GM12878 (cell line): ENCODE data around the gene PLA2G4A. TPM values are rescaled to one million over a fixed set of nuclear protein-coding genes. Genes with fewer than 3 reads are reported as not detected.

Experiments
- ATAC-seq: fragments of 200-7000 bp; cut with Tn5 transposase; 3 replicates; pipeline ENCODE4 v1.9.1; 2020; ENCODE audit warnings: mild to moderate bottlenecking, moderate library complexity
- BruUV-seq: library from RNA; stranded (reverse); fragments of 400-500 nt; replicated peaks from 2 replicates; lab custom pipeline; 2021; lab: Mats Ljungman, UMichigan
- CTCF ChIA-PET: fragments of 300-600 bp; sonication (Branson Sonifier 250); formaldehyde crosslinking; extraction: SDS; loops from one replicate; lab custom pipeline; 2021; ENCODE audit warnings: inconsistent platforms; lab: Yijun Ruan, JAX
- POLR2A ChIA-PET: fragments of 350-600 bp; formaldehyde crosslinking; extraction: SDS; loops from one replicate; lab custom pipeline; 2021; ENCODE audit warnings: inconsistent platforms; lab: Charles Lee
- RAD21 ChIA-PET: fragments of 300-600 bp; sonication (Branson Sonifier 250); formaldehyde crosslinking; loops from one replicate; lab custom pipeline; 2023; ENCODE audit warnings: antibody characterized with exemption; ENCODE audit not compliant: unreplicated experiment; lab: Charles Lee
- SMC1A ChIA-PET: fragments of 300-600 bp; sonication (Branson Sonifier 250); formaldehyde crosslinking; loops from one replicate; lab custom pipeline; 2023; ENCODE audit not compliant: unreplicated experiment, uncharacterized antibody; lab: Charles Lee
- DNase-seq: peaks from one replicate; pipeline ENCODE4 v3.0.0-alpha.2; 2011; ENCODE audit warnings: low read depth, low spot score
- FAIRE-seq: peaks from 3 replicates; lab custom pipeline; 2011; peaks lifted over from hg19 to GRCh38; lab: Jason Lieb, UNC
- H2AFZ ChIP-seq: 2 replicates; pipeline ENCODE4 v1.6.0; 2011; ENCODE audit warnings: low read depth, low read length, control low read depth; ENCODE audit not compliant: control insufficient read depth
- H3K27ac ChIP-seq: 2 replicates; pipeline ENCODE4 v1.5.1; 2011; ENCODE audit warnings: control low read depth; ENCODE audit not compliant: control insufficient read depth, insufficient read depth
- H3K27me3 ChIP-seq, 2 experiments: replicated peaks in 1 of 2; 2 replicates each; pipeline versions ENCODE4 v1.6.0 to v1.6.1; 2011; ENCODE audit warnings: low read length in 1 of 2; ENCODE audit not compliant: control insufficient read depth in 2 of 2, insufficient read depth in 2 of 2
- H3K36me3 ChIP-seq, 2 experiments: 2 replicates each; pipeline ENCODE4 v1.5.1; 2011; ENCODE audit warnings: low read length in 1 of 2; ENCODE audit not compliant: control insufficient read depth in 2 of 2, insufficient read depth in 2 of 2
- H3K4me1 ChIP-seq: 2 replicates; pipeline ENCODE4 v1.6.1; 2011; ENCODE audit warnings: mild to moderate bottlenecking, low read length, moderate library complexity, mixed read lengths; ENCODE audit not compliant: control insufficient read depth, insufficient read depth
- H3K4me2 ChIP-seq: 2 replicates; pipeline ENCODE4 v1.6.0; 2011; ENCODE audit warnings: control low read depth; ENCODE audit not compliant: control insufficient read depth, insufficient read depth
- H3K4me3 ChIP-seq: fragments of 200-600 bp; sonication (generic); 2 replicates; pipeline ENCODE4 v1.5.1; 2016
- H3K79me2 ChIP-seq: 2 replicates; pipeline ENCODE4 v1.6.0; 2011; ENCODE audit warnings: low read length; ENCODE audit not compliant: control insufficient read depth, insufficient read depth
- H3K9ac ChIP-seq: 2 replicates; pipeline ENCODE4 v1.8.0; 2011; ENCODE audit warnings: low read length, control low read depth, mixed read lengths; ENCODE audit not compliant: control insufficient read depth, insufficient read depth
- H3K9me3 ChIP-seq: replicated peaks from 3 replicates; pipeline ENCODE4 v1.5.1; 2011; ENCODE audit warnings: mild to moderate bottlenecking, low read length; ENCODE audit not compliant: control insufficient read depth, insufficient read depth
- H4K20me1 ChIP-seq: 2 replicates; pipeline ENCODE4 v1.6.0; 2011; ENCODE audit not compliant: control insufficient read depth, insufficient read depth
- CBFB ChIP-seq: IDR thresholded peaks from 2 replicates; pipeline ENCODE4 v1.6.1; 2016; ENCODE audit warnings: antibody characterized with exemption, low read depth
- CREB1 ChIP-seq: IDR thresholded peaks from 2 replicates; pipeline ENCODE4 v1.6.1; 2012; ENCODE audit warnings: low read depth, mild to moderate bottlenecking, inconsistent platforms
- MYC ChIP-seq: IDR thresholded peaks from 2 replicates; pipeline ENCODE4 v1.6.1; 2011; ENCODE audit warnings: mild to moderate bottlenecking, low read length, moderate library complexity, inconsistent platforms; ENCODE audit not compliant: insufficient read depth, insufficient replicate concordance, insufficient read length, severe bottlenecking
- NBN ChIP-seq: fragments of 450-650 bp; IDR thresholded peaks from 2 replicates; pipeline ENCODE4 v1.6.1; 2016
- NRF1 ChIP-seq: conservative IDR thresholded peaks from 2 replicates; pipeline ENCODE4 v1.6.1; 2011; ENCODE audit warnings: mild to moderate bottlenecking, low read depth, low read length, improper control_type of control experiment
- PML ChIP-seq: IDR thresholded peaks from 2 replicates; pipeline ENCODE4 v1.6.1; 2012; ENCODE audit warnings: low read length, inconsistent platforms
- POLR2AphosphoS5 ChIP-seq: IDR thresholded peaks from 2 replicates; pipeline ENCODE4 v1.6.1; 2011; ENCODE audit warnings: mild to moderate bottlenecking, low read length, inconsistent platforms
- RAD51 ChIP-seq: fragments of 450-650 bp; IDR thresholded peaks from 2 replicates; pipeline ENCODE4 v1.6.1; 2016; ENCODE audit warnings: moderate library complexity, mild to moderate bottlenecking, inconsistent platforms
- SREBF2 ChIP-seq: IDR thresholded peaks from 2 replicates; pipeline ENCODE4 v1.6.1; 2012; ENCODE audit warnings: mild to moderate bottlenecking, low read length
- STAT3 ChIP-seq: IDR thresholded peaks from 2 replicates; pipeline ENCODE4 v1.6.1; 2011; ENCODE audit warnings: low read depth, low read length, improper control_type of control experiment
- TCF12 ChIP-seq: IDR thresholded peaks from 2 replicates; pipeline ENCODE4 v1.6.1; 2011; ENCODE audit warnings: low read depth, mild to moderate bottlenecking, low read length
- YY1 ChIP-seq: IDR thresholded peaks from 2 replicates; pipeline ENCODE4 v1.6.1; 2011; ENCODE audit warnings: low read depth, mild to moderate bottlenecking, low read length
- WGBS: methylation state at CpG from one replicate; pipeline ENCODE4 v1.1.6; 2016; ENCODE audit warnings: low lambda C conversion rate; ENCODE audit not compliant: insufficient replicate concordance, insufficient coverage; ENCODE audit errors: missing lambda C conversion rate; 5-methylcytosine and 5-hydroxymethylcytosine counted together
- in situ Hi-C: fragments of 300-500 bp; cut with MboI; formaldehyde crosslinking; loops from 9 replicates; pipeline ENCODE4 v1.14.3; 2018; ENCODE audit warnings: mixed read lengths
- intact Hi-C: fragments of 100-400 bp; cut with micrococcal nuclease; formaldehyde crosslinking; loops from one replicate; pipeline ENCODE4 v1.14.2; 2022; ENCODE audit not compliant: unreplicated experiment
- polyA plus RNA-seq, 11 experiments: library from polyadenylated mRNA; depleted of rRNA in 4 of 11; unstranded in 6 of 11; stranded (reverse) in 5 of 11; fragments of >200 nt; fragmentation: Nextera tagmentation in 4 of 11; fragmentation: Illumina TruSeq in 1 of 11; extraction: Ambion mirVana in 4 of 11; extraction: Trizol in 1 of 11; gene quantifications; 1 replicate in 1 of 11; 2 replicates in 10 of 11; pipeline versions ENCODE4 v1.2.1 to v1.2.3, GENCODE V29; 2011 to 2016; ENCODE audit warnings: inconsistent platforms in 2 of 11, missing spikeins in 2 of 11, low read depth in 1 of 11
- total RNA-seq, 4 experiments: library from RNA; depleted of rRNA in 3 of 4; stranded (reverse); fragments of >200 nt in 3 of 4; fragmentation: Illumina TruSeq in 1 of 4; extraction: Trizol in 1 of 4; gene quantifications; 2 replicates each; pipeline versions ENCODE4 v1.2.1 to v1.2.3, GENCODE V29; 2013 to 2021
- TF ChIP-seq, protein P1 (sequence below): IDR thresholded peaks from 2 replicates; pipeline ENCODE4 v1.6.1; 2011; ENCODE audit warnings: low read depth, mild to moderate bottlenecking, low read length, moderate library complexity, borderline replicate concordance; ENCODE audit errors: extremely low read depth
- TF ChIP-seq, protein P2 (sequence below): IDR thresholded peaks from 2 replicates; pipeline ENCODE4 v1.6.1; 2012; ENCODE audit warnings: improper control_type of control experiment, low read depth, low read length; ENCODE audit not compliant: insufficient replicate concordance
- TF ChIP-seq, protein P3 (sequence below): fragments of 450-650 bp; IDR thresholded peaks from 2 replicates; pipeline ENCODE4 v1.6.1; 2018; ENCODE audit warnings: mild to moderate bottlenecking, low read depth, moderate library complexity; ENCODE audit not compliant: partially characterized antibody
- TF ChIP-seq, protein P4 (sequence below): IDR thresholded peaks from 2 replicates; pipeline ENCODE4 v1.6.1; 2011; ENCODE audit warnings: borderline replicate concordance, low read depth, mild to moderate bottlenecking, moderate library complexity, low read length; ENCODE audit not compliant: insufficient read depth, poor library complexity, severe bottlenecking

Gene PLA2G4A
- total and polyA plus RNA-seq, 10 of the 15 experiments (the other 5 are each of a cell fraction or from before 2014, with no cell fraction given) = 0.70 to 3.3 (median 1.5) TPM; not detected in 1

DNA sequence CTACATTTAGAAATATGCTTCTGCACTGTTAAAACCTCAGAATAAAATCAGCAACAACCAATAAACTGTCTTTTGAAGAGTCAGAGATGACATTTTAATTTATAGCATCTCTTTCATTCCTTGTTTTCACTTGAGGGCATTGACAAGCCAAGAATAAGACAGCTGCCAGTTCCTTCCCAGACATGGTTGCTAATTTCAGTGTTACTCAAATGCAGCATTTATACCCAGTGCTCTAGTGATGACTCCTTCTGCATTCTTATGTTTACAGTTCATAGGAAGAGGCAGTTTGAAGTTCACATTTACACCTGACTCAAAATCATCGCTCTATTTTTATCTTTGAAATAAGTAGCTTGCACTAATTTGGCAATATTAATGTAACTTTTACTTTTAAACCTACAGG lies 44.9 kb downstream of the PLA2G4A start:
- H3K4me2 ChIP-seq = no peak overlapping the region
- POLR2A ChIA-PET = no interaction called here

More for the DNA sequence above, 44.9 kb downstream of the PLA2G4A start:
- ATAC-seq = no peak
- Histone ChIP-seq H3K9ac (no peak overlapping the region), H3K27me3 (no peaks in the 10 kb centered on the region), H3K4me1 (no peaks in the 10 kb centered on the region), H4K20me1 (no peaks in the 10 kb centered on the region), H3K36me3 (no peaks in the 10 kb centered on the region), H3K9me3 (no peaks in the 10 kb centered on the region), H3K79me2 (no peaks in the 10 kb centered on the region), H3K27ac (no peak overlapping the region), H3K4me3 (no peak overlapping the region), H2AFZ (no peak overlapping the region)
- CTCF ChIA-PET = no interaction called here
- no peak for TF ChIP-seq POLR2AphosphoS5
- no peak for TF ChIP-seq PML
- TF ChIP-seq TCF12 = no peak
- TF ChIP-seq NRF1 = no peak
- no peak for TF ChIP-seq YY1
- no peak for TF ChIP-seq CREB1
- TF ChIP-seq, protein P1, sequence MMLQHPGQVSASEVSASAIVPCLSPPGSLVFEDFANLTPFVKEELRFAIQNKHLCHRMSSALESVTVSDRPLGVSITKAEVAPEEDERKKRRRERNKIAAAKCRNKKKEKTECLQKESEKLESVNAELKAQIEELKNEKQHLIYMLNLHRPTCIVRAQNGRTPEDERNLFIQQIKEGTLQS = no peak
- TF ChIP-seq MYC = no peak
- TF ChIP-seq RAD51 = no peak
- TF ChIP-seq NBN = no peak
- TF ChIP-seq, protein P2, sequence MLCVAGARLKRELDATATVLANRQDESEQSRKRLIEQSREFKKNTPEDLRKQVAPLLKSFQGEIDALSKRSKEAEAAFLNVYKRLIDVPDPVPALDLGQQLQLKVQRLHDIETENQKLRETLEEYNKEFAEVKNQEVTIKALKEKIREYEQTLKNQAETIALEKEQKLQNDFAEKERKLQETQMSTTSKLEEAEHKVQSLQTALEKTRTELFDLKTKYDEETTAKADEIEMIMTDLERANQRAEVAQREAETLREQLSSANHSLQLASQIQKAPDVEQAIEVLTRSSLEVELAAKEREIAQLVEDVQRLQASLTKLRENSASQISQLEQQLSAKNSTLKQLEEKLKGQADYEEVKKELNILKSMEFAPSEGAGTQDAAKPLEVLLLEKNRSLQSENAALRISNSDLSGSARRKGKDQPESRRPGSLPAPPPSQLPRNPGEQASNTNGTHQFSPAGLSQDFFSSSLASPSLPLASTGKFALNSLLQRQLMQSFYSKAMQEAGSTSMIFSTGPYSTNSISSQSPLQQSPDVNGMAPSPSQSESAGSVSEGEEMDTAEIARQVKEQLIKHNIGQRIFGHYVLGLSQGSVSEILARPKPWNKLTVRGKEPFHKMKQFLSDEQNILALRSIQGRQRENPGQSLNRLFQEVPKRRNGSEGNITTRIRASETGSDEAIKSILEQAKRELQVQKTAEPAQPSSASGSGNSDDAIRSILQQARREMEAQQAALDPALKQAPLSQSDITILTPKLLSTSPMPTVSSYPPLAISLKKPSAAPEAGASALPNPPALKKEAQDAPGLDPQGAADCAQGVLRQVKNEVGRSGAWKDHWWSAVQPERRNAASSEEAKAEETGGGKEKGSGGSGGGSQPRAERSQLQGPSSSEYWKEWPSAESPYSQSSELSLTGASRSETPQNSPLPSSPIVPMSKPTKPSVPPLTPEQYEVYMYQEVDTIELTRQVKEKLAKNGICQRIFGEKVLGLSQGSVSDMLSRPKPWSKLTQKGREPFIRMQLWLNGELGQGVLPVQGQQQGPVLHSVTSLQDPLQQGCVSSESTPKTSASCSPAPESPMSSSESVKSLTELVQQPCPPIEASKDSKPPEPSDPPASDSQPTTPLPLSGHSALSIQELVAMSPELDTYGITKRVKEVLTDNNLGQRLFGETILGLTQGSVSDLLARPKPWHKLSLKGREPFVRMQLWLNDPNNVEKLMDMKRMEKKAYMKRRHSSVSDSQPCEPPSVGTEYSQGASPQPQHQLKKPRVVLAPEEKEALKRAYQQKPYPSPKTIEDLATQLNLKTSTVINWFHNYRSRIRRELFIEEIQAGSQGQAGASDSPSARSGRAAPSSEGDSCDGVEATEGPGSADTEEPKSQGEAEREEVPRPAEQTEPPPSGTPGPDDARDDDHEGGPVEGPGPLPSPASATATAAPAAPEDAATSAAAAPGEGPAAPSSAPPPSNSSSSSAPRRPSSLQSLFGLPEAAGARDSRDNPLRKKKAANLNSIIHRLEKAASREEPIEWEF = no peak
- TF ChIP-seq SREBF2 = no peak
- TF ChIP-seq STAT3 = no peak
- TF ChIP-seq, protein P3, sequence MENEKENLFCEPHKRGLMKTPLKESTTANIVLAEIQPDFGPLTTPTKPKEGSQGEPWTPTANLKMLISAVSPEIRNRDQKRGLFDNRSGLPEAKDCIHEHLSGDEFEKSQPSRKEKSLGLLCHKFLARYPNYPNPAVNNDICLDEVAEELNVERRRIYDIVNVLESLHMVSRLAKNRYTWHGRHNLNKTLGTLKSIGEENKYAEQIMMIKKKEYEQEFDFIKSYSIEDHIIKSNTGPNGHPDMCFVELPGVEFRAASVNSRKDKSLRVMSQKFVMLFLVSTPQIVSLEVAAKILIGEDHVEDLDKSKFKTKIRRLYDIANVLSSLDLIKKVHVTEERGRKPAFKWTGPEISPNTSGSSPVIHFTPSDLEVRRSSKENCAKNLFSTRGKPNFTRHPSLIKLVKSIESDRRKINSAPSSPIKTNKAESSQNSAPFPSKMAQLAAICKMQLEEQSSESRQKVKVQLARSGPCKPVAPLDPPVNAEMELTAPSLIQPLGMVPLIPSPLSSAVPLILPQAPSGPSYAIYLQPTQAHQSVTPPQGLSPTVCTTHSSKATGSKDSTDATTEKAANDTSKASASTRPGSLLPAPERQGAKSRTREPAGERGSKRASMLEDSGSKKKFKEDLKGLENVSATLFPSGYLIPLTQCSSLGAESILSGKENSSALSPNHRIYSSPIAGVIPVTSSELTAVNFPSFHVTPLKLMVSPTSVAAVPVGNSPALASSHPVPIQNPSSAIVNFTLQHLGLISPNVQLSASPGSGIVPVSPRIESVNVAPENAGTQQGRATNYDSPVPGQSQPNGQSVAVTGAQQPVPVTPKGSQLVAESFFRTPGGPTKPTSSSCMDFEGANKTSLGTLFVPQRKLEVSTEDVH = no peak
- TF ChIP-seq, protein P4, sequence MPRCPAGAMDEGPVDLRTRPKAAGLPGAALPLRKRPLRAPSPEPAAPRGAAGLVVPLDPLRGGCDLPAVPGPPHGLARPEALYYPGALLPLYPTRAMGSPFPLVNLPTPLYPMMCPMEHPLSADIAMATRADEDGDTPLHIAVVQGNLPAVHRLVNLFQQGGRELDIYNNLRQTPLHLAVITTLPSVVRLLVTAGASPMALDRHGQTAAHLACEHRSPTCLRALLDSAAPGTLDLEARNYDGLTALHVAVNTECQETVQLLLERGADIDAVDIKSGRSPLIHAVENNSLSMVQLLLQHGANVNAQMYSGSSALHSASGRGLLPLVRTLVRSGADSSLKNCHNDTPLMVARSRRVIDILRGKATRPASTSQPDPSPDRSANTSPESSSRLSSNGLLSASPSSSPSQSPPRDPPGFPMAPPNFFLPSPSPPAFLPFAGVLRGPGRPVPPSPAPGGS = no peak
- TF ChIP-seq CBFB = no peak
- intact Hi-C loops (no loop called here), in situ Hi-C loops (no loop called here)
- WGBS = 55% methylated on average over 1 of the region's 1 CpG
- no TSS peak for BruUV-seq
- FAIRE-seq = no peak
- DNase-seq = no peak
- RAD21 ChIA-PET = no interaction called here
- SMC1A ChIA-PET = no interaction called here
